ENCODE measurements around the gene SPCS1. TPM values are rescaled to one million over a fixed set of nuclear protein-coding genes. Genes with fewer than 3 reads are reported as not detected.

Gene SPCS1
- total RNA-seq, 1 experiment from 2014 or later = 124 TPM

- no peak overlapping the region for H3K27ac ChIP-seq (ENCODE audit: low read depth, low read length)
- no TSS peak for BruUV-seq (replicated peaks)
- no peaks in the 10 kb centered on the region for H3K79me2 ChIP-seq (ENCODE audit: insufficient read depth, low read length)
- DNase-seq (ENCODE audit: low read depth, low spot score) (no peak), ATAC-seq (no peak)
- no peaks in the 10 kb centered on the region for H3K4me1 ChIP-seq (ENCODE audit: control insufficient read depth in 1 of 2, insufficient read depth in 2 of 2, low read length in 2 of 2)
- ChIA-PET POLR2A (no interaction called here), RAD21 (ENCODE audit: low non-redundant PET in 1 of 2, low total read pairs in 2 of 2, uncharacterized antibody in 2 of 2, unreplicated experiment in 2 of 2) (no interaction called here), CTCF (no interaction called here)
- H3K4me2 ChIP-seq (ENCODE audit: low read length) = no peak overlapping the region
- no peak overlapping the region for H3K9ac ChIP-seq (ENCODE audit: low read length)
- H3K9me2 ChIP-seq (ENCODE audit: insufficient read depth) = no peaks in the 10 kb centered on the region
- H3K36me3 ChIP-seq (ENCODE audit: control insufficient read depth in 1 of 2, insufficient read depth in 2 of 2, low read length in 2 of 2) = peaks cover 23 to 36% of the 10 kb centered on the region in 2 experiments
- intact Hi-C loops (cut with micrococcal nuclease) = loop anchor here (5.0 kb wide), 3 partner anchors 193 to 318 kb away; no protein-coding TSS in a partner anchor
- TF ChIP-seq REST (IDR thresholded peaks at IDR 0.05; ENCODE audit: low read depth) (no peak), SRF (IDR thresholded peaks at IDR 0.05; ENCODE audit: low read depth) (no peak), SIN3A (IDR thresholded peaks at IDR 0.05; ENCODE audit: low read depth) (no peak), EZH2 (IDR thresholded peaks at IDR 0.05) (no peak), CBX3 (IDR thresholded peaks at IDR 0.05; ENCODE audit: low read depth) (no peak), POLR2AphosphoS5 (IDR thresholded peaks at IDR 0.05; ENCODE audit: low read depth, low read length) (no peak), ZBTB33 (IDR thresholded peaks at IDR 0.05; ENCODE audit: extremely low read depth, insufficient replicate concordance, low read length) (no peak), ELF1 (IDR thresholded peaks at IDR 0.05; ENCODE audit: borderline replicate concordance, low read depth) (no peak), TCF7L2 (IDR thresholded peaks at IDR 0.05; ENCODE audit: borderline replicate concordance, extremely low read depth, insufficient read depth, insufficient read length) (no peak), ZFX (IDR thresholded peaks at IDR 0.05) (no peak), EGR1 (IDR thresholded peaks at IDR 0.05; ENCODE audit: low read depth) (no peak), EZH2phosphoT487 (IDR thresholded peaks at IDR 0.05; ENCODE audit: borderline replicate concordance) (no peak), CEBPB (IDR thresholded peaks at IDR 0.05; ENCODE audit: low read depth) (no peak), YY1 (IDR thresholded peaks at IDR 0.05; ENCODE audit: extremely low read depth, insufficient replicate concordance, low read depth, low read length) (no peak), SP1 (IDR thresholded peaks at IDR 0.05; ENCODE audit: low read depth) (no peak), JUND (IDR thresholded peaks at IDR 0.05) (no peak), RAD21 (IDR thresholded peaks at IDR 0.05; ENCODE audit: low read depth) (no peak)
- TF ChIP-seq, protein P1, sequence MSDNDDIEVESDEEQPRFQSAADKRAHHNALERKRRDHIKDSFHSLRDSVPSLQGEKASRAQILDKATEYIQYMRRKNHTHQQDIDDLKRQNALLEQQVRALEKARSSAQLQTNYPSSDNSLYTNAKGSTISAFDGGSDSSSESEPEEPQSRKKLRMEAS (IDR thresholded peaks at IDR 0.05) = no peak
- TF ChIP-seq, protein P2, sequence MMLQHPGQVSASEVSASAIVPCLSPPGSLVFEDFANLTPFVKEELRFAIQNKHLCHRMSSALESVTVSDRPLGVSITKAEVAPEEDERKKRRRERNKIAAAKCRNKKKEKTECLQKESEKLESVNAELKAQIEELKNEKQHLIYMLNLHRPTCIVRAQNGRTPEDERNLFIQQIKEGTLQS (IDR thresholded peaks at IDR 0.05) = no peak
- H2AFZ ChIP-seq (ENCODE audit: low read depth, low read length, poor library complexity, severe bottlenecking) = no peak overlapping the region
- H3K4me3 ChIP-seq (replicated peaks in 1 of 2; ENCODE audit: low read depth in 1 of 2, low read length in 2 of 2) = no peak overlapping the region
- H3K27me3 ChIP-seq (ENCODE audit: insufficient read depth, low read length) = no peaks in the 10 kb centered on the region
- no peaks in the 10 kb centered on the region for H3K9me3 ChIP-seq (ENCODE audit: control insufficient read depth in 1 of 2, insufficient read depth in 1 of 2, low read depth in 1 of 2, low read length in 2 of 2)
- no peaks in the 10 kb centered on the region for H4K20me1 ChIP-seq (ENCODE audit: insufficient read depth)
Observed at GRCh38 chr3:52739730-52740129, 33.8 kb downstream of the SPCS1 start.
